Activated CD4-positive, alpha-beta T cell treated with anti-CD3 and anti-CD28 coated beads for 48 hours (primary cell): ENCODE measurements around the gene BCAM.
"Not testable (repeated sequence)": the region's sequence is repeated elsewhere in the genome, so short reads cannot be mapped to it uniquely, and the experiment has no call there.

Experiments used
- DNase-seq: peaks from one replicate; pipeline ENCODE4 v3.0.0-alpha.2; 2020

The BCAM gene, protein sequence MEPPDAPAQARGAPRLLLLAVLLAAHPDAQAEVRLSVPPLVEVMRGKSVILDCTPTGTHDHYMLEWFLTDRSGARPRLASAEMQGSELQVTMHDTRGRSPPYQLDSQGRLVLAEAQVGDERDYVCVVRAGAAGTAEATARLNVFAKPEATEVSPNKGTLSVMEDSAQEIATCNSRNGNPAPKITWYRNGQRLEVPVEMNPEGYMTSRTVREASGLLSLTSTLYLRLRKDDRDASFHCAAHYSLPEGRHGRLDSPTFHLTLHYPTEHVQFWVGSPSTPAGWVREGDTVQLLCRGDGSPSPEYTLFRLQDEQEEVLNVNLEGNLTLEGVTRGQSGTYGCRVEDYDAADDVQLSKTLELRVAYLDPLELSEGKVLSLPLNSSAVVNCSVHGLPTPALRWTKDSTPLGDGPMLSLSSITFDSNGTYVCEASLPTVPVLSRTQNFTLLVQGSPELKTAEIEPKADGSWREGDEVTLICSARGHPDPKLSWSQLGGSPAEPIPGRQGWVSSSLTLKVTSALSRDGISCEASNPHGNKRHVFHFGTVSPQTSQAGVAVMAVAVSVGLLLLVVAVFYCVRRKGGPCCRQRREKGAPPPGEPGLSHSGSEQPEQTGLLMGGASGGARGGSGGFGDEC

DNA sequence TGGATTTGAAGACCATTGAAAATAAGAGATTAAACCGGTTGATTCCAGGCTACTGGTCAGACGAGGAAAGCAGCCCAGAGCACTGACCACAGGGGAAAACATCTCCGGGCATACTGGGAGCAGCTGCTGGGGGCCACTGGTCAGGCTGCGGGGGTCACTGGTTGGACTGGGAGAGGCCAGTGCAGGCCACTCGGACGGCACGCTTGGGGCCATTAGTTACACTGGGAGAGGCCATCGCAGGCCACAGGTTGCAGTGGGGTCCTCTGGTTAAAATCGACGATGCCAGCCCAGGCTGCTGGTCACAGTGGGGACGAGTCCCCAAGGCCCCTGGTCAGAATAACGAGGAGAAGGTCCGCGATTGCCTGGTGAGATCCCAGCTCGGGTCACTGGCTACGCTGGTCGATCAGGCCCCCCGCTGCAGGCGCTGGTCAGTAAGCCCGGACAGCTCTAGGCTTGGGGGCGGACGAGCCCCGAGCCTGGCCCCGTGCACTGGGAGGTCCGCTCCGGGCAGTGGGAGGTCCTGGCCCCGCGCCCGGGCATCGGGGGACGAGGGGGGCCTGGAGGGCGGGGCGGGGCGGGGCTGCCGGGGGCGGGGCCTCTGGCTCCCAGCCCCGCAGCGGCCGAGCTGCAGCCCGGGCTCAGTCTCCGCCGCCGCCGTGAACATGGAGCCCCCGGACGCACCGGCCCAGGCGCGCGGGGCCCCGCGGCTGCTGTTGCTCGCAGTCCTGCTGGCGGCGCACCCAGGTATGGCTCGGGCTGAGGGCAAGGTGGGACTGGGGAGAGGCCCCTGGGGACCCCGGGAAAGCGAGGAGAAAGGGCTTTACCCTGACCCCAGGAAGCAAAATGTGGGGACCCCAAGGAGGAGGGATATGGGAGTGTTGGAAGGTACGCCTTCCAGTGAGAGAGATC, at the start of gene BCAM:
Gene BCAM (plus strand): TSS at position 641 of the 909 bp plus-strand sequence. CDS start 22 bp downstream, at position 663.
- DNase-seq, result no peak

DNA sequence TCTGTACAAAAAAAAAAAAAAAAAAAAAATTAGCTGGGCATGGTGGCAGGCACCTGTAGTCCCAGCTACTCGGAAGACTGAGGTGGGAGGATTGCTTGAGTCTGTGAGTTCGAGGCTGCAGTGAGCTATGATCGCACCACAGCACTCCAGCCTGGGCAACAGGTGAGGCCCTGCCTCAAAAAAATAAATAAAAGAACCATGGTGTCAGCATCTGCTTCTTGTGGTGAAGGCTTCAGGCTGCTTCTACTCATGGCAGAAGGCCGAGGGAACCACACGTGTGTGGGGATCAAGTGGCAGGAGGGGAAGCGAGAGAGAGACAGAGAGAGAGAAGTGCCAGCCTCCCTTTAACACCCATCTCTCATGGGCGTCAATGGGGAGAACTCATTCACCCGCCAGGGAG, 46.9 kb upstream of the BCAM start:
- DNase-seq, result no peak

DNA sequence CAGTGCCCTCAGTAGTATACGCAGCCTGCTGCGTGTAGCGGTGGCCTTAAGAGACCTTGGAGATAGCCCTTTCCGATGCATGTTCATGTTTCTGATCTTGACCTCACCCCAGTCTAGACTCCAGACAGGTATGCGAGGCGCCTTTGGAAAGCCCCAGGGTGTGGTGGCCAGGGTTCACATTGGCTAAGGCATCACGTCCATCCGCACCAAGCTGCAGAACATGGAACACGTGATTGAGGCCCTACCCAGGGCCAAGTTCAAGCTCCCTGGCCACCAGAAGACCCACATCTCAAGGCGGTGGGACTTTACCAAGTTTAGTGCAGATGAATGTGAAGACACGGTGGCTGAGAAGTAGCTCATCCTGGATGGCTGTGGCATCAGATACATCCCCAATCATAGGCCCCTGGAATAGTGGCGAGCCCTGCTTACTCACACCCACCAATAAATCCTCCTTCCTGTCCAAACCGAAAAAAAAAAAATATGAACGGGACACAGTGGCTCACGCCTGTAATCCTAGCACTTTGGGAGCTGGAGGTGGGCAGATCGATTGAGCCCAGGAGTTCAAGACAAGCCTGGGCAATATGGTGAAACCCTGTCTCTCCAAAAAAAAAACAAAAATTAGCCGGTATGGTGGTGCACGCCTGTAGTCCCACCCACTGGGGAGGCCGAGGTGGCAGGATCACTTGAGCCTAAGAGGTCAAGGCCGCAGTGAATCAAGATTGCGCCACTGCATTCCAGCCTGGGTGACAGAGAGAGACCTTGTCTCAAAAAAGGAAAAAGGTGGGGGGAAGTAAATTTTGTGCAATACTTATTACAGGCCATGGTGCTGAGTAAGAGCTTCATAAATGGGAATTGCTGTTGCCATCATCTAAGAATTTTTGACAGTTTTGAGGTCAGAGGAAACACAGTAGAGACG, 43.6 kb upstream of the BCAM start:
- no peak for DNase-seq

DNA sequence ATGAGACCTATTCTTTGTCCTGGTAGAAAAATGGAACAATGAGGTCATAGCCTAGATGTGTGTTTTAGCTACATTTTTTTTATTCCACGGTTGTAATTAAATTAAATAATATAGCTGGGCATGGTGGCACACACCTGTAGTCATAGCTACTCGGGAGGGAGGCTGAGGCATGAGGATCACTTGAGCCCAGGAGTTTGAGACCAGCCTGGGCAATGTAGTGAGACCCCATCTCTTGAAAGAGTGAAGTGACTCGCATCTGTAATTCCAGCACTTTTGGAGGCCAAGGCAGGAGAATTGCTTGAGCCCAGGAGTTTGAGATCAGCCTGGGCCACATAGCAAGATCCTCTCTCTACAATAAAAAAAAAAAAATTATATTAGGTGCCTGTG, 43.0 kb upstream of the BCAM start:
- no peak for DNase-seq

DNA sequence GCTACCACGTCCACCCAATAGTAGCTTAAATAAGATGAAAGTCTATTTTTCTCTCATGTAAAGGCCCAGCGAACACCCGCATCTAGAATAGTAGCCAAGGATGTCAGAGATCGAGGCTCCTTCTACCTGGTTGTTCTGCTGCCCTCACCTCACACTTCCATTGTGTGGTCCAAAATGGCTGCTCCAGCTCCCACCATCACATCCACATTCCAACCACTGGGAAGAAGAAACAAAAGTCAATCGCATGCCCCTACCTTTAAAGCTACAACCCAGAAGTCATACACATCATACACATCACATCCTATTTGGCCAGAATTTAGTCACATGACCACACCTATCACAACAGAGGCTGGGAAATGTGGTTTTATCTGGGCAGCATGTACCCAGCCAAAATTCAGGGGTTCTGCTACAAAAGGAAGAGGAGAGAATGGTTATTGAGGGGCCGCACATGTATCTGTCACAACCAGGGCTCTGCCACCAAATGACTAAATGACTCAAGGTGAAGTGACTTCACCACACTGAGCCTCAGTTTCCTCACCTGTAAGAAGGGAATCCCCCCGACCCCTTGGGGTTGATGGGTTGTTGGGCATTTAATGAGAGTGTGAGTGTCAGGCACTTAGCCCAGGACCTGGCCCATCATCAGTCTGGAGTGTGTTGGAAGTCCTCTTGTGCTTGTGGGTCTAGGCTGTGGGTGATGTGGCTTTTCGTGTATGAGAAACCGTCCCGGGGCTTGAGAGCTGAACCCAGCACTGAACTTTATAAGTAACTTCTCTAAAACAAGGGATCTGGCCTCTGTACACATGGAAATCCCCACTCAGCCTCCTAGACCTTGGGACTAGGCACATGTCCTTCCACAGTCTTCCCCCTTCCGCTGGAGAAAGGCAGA, 41.4 kb upstream of the BCAM start:
- DNase-seq, result no peak

DNA sequence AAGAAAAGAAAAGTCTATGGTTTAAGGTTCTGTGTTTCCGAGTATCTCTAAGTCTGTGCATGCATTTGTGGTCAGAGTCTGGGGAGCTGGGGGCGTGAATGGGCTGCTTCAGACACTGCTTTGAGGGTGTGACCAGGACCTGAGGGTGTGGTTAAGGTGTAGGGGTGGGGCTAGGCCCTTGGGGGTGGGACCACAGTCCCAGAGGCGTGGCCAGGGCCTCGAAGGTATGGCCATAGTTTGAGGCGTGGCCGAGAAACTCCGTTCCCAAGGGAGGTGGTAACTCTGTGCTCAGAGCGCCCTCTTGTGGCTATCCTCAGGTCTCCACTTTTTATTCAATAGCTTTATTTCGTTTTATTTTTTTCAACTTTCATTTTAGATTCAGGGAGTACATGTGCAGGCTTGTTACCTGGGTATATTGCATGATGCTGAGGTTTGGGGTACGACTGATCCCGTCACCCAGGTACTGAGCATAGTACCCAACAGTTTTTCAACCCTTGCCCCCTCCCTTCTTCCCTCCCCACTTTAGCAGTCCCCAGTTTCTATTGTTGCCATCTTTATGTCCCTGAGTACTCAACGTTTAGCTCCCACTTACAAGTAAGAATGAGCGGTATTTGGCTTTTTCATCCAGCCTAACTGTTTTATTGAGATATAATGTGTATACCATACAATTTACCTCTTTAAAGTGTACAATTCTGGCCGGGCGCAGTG, 38.2 kb upstream of the BCAM start:
- DNase-seq, result peak; percentile 98

DNA sequence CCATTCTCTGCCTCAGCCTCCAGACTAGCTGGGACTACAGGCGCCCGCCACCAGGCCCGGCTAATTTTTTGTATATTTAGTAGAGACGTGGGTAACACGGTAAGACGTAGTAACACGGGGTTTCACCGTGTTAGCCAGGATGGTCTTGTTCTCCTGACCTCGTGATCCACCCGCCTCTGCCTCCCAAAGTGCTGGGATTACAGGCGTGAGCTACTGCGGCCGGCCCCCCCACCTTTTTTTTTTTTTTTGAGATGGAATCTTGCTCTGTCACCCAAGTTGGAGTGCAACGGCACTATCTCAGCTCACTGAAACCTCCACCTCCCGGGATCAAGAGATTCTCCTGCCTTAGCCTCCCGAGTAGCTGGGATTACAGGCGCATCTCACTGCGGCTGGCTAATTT, 36.8 kb upstream of the BCAM start:
- DNase-seq, result not testable (repeated sequence)

DNA sequence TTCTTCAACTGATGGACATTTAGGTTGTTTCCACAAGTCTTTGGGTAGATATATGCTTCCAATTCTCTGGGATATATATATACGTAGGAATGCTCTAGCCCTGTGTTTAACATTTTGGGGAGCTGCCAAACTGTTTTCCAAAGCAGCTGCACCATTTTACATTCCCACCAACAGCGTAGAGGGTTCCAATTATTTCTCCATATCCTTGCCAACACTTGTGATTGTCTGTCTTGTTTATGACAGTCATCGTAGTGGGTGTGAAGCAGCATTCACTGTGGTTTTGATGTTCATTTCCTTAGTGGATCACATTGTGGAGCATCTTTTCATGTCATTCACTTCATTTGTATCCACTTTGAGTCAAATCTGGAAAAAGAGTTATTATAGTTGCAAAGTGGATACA, 35.9 kb upstream of the BCAM start:
- no peak for DNase-seq

DNA sequence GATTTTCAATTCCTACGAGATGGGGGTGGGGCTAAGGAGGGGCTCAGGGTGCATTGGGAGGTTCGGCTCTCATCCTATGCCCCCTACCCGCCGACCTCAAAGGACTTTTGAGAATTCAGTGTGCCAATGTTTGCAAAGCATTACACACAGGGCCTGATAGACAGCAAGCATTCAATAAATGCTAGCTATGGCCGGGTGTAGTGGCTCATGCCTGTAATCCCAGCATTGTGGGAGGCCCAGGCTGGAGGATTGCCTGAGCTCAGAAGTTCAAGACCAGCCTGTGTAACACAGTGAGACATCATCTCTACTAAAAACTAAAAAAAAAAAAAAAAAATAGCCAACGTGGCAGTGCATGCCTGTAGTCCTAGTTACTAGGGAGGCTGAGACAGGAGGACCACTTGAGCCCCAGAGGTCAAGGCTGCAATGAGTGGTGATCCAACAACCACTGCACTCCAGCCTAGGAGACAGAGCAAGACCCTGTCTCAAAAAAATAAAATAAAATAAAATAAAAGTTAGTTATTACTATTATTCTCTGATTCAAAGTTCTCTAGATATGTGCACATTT, 33.1 kb upstream of the BCAM start:
- DNase-seq, result no peak

DNA sequence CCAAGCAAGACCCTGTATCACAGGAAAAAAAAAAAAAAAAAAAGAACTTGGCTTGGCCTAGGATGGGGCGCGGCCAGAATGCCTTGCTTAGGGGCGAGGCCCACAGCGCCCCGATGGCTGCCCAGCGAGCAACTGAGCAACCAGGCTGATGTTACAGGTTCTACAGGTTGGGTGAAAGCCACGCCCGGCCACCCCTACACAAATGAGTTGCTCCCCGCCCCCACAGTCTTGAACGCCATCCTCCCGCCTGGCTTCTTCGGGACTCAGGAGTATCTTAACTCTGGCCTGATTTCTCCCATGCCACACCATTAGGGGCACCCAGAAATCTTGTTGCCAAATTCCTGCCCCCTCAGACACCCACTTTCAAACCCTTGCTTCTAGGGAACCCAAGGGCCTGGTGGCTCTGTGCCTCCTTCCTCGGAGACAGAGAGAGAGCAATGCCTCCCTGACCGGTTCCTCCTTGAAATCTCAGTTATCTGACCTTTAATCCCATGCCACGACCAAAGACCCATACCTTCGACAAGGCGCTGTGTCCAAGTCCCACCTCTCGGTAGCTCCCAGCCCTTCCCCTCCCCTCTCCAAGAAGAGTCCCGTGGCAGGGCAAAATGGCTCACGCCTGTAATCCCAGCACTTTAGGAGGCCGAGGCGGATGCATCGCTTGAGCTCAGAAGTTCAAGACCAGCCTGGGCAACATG, 32.4 kb upstream of the BCAM start:
- DNase-seq, result no peak

DNA sequence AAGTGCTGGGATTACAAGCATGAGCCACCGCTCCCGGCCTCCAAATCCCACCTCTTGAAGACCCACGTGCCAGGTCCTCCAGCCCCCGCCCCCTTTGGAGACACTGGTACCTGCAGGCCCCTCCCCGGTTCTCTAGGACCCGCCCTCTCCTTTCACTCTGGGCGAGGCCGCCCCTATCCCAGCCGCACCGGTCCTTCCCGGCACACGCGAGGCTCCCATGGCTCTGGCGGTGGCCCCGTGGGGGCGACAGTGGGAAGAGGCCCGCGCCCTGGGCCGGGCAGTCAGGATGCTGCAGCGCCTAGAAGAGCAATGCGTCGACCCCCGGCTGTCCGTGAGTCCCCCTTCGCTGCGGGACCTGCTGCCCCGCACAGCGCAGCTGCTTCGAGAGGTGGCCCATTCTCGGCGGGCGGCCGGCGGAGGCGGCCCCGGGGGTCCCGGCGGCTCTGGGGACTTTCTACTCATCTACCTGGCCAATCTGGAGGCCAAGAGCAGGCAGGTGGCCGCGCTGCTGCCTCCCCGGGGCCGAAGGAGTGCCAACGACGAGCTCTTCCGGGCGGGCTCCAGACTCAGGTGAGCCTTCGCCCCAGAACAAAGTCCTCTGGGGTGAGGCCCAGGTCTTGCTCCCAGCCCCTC, 31.1 kb upstream of the BCAM start, which contains the start of gene CBLC:
Gene CBLC (plus strand): TSS at position 176 of the 633 bp plus-strand sequence. CDS start 42 bp downstream, at position 218.
- DNase-seq, result peak; percentile 34

DNA sequence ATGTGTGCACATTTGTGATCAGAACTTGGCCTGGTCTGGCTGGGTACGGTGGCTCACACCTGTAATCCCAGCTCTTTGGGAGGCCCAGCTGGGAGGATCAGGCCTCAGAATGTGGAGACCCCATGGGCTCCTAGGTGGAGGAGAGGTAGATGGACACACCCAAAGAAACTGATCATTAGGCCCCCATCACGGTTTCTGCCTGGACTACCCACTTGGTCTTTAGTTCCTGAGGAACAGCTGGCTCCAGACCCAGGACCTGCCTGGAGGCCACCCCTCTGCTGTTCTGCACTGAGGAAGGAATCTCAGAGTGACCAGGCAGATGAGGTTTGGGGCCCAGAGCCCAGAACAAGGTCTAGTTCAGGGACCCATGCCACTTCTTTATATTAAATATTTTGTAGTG, 29.8 kb upstream of the BCAM start:
- no peak for DNase-seq

DNA sequence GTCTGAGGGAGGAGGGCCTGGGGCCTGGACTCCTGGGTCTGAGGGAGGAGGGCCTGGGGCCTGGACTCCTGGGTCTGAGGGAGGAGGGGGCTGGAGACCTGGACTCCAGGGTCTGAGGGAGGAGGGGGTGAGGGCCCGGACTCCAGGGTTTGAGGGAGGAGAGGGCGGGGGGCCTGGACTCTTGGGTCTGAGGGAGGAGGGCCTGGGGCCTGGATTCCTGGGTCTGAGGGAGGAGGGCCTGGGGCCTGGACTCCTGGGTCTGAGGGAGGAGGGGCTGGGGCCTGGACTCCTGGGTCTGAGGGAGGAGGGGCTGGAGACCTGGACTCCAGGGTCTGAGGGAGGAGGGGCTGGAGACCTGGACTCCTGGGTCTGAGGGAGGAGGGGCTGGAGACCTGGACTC, 27.2 kb upstream of the BCAM start:
- not testable (repeated sequence) for DNase-seq

DNA sequence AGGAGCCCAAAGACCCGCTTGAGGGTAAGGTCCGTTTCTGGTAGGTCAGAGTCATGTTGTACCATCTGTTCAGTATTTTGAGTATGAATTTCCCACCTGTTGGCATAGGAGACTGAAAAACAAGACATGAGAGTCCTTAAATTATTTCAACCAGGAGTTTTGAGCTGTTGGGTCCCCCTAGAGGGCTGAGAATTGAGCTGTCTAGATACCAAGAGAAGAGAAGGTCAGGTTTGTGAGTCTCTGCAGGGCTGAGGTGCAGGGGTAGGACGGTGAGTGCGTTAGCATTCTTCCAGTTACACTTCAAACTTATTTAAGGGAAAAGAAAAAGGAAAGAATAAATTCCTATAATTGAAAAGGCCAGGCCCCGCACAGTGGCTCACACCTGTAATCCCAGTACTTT, 26.2 kb upstream of the BCAM start:
- DNase-seq, result no peak

DNA sequence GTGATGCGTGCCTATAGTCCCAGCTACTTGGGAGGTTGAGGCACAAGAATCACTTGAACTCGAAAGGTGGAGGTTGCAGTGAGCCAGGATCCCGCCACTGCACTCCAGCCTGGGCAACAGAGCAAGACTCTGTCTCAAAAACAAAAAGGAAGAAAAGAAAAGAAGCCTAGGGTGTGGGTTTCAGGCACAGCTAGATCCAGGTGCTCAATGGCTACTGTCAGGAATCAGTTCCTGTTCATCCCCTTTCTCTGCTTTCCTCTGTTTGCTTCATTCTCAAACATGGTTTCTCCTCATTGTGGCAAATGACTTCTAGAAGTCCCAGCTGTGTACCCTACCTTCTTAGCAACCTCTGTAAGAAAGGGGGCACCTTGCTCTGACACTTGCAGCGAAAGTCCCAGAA, 25.4 kb upstream of the BCAM start:
- no peak for DNase-seq

DNA sequence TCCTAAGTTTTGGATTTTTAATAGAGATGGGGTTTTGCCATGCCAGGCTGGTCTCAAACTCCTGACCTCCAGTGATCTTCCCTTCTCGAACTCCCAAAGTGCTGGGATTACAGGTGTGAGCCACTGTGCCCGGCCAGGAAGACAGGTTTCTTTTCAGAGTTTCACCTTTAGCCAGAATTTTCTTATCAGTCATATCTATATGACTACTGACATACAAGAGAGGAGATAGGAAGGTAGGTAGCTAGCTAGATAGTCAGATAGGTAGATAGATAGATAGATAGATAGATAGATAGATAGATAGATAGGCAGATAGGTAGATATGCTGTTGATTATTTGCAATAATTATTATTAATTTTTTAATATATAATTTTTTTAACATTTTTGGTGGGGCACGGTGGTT, 23.6 kb upstream of the BCAM start:
- DNase-seq, result no peak

DNA sequence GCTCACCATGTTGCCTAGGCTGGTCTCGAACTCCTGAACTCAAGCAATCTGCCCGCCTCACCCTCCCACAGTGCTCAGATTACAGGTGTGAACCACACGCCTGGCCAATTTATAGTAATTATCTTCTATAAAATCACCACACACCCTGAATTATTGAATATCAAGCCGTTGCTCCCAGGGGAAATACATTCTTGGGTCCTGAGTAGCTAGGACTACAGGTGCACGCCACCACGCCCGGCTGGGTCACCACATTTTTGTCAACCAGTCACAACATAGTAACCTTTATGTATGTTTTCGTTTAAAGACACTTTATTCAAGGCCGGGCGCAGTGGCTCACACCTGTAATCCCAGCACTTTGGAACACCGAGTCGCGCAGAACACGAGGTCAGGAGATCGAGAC, 22.9 kb upstream of the BCAM start:
- no peak for DNase-seq

DNA sequence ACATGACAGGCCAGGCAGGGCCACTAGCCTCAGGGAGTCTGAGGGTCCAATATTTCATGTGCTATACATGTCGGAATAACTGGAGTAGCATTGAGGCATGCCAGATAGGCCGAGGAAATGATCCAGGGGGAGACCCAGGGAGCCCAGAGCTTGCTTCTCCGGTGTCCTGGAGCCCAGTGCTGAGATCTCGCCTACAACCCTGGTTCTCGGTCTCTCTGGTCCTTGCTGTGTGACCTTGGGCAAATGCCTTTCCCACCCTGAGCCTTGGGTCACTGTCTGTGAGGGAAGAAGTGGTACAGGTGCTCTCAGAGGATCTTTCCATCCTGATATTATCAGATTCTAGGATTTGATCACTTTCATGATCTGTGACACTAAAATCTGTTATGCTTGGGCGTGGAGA, 19.9 kb upstream of the BCAM start:
- DNase-seq, result no peak

DNA sequence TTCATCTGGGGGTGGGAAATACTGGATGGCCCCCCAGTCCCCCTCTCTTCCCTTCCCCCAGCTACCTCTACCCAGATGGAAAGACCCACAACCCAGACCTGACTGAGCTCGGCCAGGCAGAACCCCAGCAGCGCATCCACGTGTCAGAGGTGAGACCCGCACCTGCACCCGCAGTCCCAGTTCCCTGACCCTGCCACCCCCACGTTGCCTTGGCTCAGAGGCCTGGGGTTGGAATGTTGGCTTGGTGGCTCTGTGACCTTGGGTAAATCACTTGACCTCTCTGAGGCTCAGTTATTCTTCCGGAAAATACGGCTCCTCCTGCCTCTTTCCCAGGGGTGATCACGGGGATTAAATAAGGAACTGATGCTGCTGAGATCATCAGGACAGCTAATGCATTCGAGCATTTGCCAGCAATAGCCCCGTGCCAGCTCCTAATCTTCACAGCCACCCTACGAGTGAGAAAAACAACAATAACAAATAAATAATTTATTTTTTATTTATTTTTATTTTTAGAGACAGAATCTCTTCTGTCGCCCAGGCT, 18.9 kb upstream of the BCAM start:
- no peak for DNase-seq
